HG02571 (cell line): ENCODE measurements around the gene TBC1D3B.
"Not testable (repeated sequence)": the region's sequence is repeated elsewhere in the genome, so short reads cannot be mapped to it uniquely, and the experiment has no call there.

Source experiments
- ATAC-seq: cut with Tn5 transposase; IDR thresholded peaks from one replicate; pipeline ENCODE4 v1.9.1; 2021; ENCODE audit warnings: mild to moderate bottlenecking, moderate library complexity; ENCODE audit not compliant: unreplicated experiment

TBC1D3B gene

GRCh38 chr17:36176536-36176935 is at the start of gene TBC1D3B:
Gene TBC1D3B (minus strand): TSS chr17:36176636. CDS start chr17:36175050, 1,586 bp downstream.
- not testable (repeated sequence) for ATAC-seq

- ATAC-seq = not testable (repeated sequence)
These were observed 46.5 kb upstream of the TBC1D3B start for GRCh38 chr17:36222967-36223366.

GRCh38 chr17:36221581-36222100 is 45.2 kb upstream of the TBC1D3B start:
- not testable (repeated sequence) for ATAC-seq

GRCh38 chr17:36220737-36221580 is 44.5 kb upstream of the TBC1D3B start:
- not testable (repeated sequence) for ATAC-seq

- ATAC-seq = not testable (repeated sequence)
These were observed 43.1 kb upstream of the TBC1D3B start for GRCh38 chr17:36219556-36219955.

GRCh38 chr17:36215406-36216308 is 39.2 kb upstream of the TBC1D3B start:
- ATAC-seq = not testable (repeated sequence)

GRCh38 chr17:36214918-36215317 is 38.5 kb upstream of the TBC1D3B start:
- no peak for ATAC-seq

- ATAC-seq = no peak
These were observed 37.3 kb upstream of the TBC1D3B start for GRCh38 chr17:36213695-36214094.

- no peak for ATAC-seq
These were observed 36.5 kb upstream of the TBC1D3B start for GRCh38 chr17:36212966-36213365.

- ATAC-seq = no peak
These were observed 35.8 kb upstream of the TBC1D3B start for GRCh38 chr17:36212272-36212605.

GRCh38 chr17:36211484-36212271 is 35.2 kb upstream of the TBC1D3B start:
- ATAC-seq = not testable (repeated sequence)

- ATAC-seq = peak; percentile 67
These were observed 34.2 kb upstream of the TBC1D3B start, which contains the start of gene CCL4L2 for GRCh38 chr17:36210439-36211211. Gene CCL4L2 (plus strand): TSS chr17:36211063.

GRCh38 chr17:36209575-36209974 is 33.1 kb upstream of the TBC1D3B start:
- no peak for ATAC-seq

GRCh38 chr17:36207383-36207782 is 30.9 kb upstream of the TBC1D3B start:
- ATAC-seq = not testable (repeated sequence)

GRCh38 chr17:36206486-36206821 is 30.0 kb upstream of the TBC1D3B start:
- ATAC-seq = not testable (repeated sequence)

- ATAC-seq = no peak
These were observed 29.4 kb upstream of the TBC1D3B start for GRCh38 chr17:36205637-36206485.

- no peak for ATAC-seq
These were observed 28.5 kb upstream of the TBC1D3B start for GRCh38 chr17:36204724-36205500.

GRCh38 chr17:36203335-36203734 is 26.9 kb upstream of the TBC1D3B start:
- ATAC-seq = no peak
